HL-60 (cell line): ENCODE measurements around the gene TSPAN17.

Source experiments
- CTCF ChIP-seq: IDR thresholded peaks from one replicate; pipeline ENCODE4 v1.5.1; 2011; ENCODE audit warnings: low read length, control low read depth, inconsistent platforms; ENCODE audit not compliant: insufficient read depth
- GABPA ChIP-seq: IDR thresholded peaks from 2 replicates; pipeline ENCODE4 v1.6.1; 2012; ENCODE audit warnings: low read depth
- POLR2AphosphoS5 ChIP-seq: IDR thresholded peaks from 2 replicates; pipeline ENCODE4 v1.6.1; 2012; ENCODE audit warnings: low read depth
- SPI1 ChIP-seq: IDR thresholded peaks from 2 replicates; pipeline ENCODE4 v1.6.1; 2012; ENCODE audit warnings: low read depth, mild to moderate bottlenecking, borderline replicate concordance
- TF ChIP-seq, protein P1 (sequence below): IDR thresholded peaks from 2 replicates; pipeline ENCODE4 v1.6.1; 2012; ENCODE audit warnings: low read depth; ENCODE audit not compliant: insufficient replicate concordance

- TF ChIP-seq GABPA (no peak), CTCF (no peak), POLR2AphosphoS5 (no peak), SPI1 (no peak)
- TF ChIP-seq, protein P1, sequence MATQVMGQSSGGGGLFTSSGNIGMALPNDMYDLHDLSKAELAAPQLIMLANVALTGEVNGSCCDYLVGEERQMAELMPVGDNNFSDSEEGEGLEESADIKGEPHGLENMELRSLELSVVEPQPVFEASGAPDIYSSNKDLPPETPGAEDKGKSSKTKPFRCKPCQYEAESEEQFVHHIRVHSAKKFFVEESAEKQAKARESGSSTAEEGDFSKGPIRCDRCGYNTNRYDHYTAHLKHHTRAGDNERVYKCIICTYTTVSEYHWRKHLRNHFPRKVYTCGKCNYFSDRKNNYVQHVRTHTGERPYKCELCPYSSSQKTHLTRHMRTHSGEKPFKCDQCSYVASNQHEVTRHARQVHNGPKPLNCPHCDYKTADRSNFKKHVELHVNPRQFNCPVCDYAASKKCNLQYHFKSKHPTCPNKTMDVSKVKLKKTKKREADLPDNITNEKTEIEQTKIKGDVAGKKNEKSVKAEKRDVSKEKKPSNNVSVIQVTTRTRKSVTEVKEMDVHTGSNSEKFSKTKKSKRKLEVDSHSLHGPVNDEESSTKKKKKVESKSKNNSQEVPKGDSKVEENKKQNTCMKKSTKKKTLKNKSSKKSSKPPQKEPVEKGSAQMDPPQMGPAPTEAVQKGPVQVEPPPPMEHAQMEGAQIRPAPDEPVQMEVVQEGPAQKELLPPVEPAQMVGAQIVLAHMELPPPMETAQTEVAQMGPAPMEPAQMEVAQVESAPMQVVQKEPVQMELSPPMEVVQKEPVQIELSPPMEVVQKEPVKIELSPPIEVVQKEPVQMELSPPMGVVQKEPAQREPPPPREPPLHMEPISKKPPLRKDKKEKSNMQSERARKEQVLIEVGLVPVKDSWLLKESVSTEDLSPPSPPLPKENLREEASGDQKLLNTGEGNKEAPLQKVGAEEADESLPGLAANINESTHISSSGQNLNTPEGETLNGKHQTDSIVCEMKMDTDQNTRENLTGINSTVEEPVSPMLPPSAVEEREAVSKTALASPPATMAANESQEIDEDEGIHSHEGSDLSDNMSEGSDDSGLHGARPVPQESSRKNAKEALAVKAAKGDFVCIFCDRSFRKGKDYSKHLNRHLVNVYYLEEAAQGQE, result no peak
Observed at GRCh38 chr5:176627582-176627981, 19.7 kb upstream of the TSPAN17 start.
